Cortex of kidney (tissue), 1 donor: ENCODE measurements around the gene SLPI.

Source experiments
- DNase-seq: peaks from one replicate; lab custom pipeline; 2025; lab: John Stamatoyannopoulos, UW

SLPI gene

DNA sequence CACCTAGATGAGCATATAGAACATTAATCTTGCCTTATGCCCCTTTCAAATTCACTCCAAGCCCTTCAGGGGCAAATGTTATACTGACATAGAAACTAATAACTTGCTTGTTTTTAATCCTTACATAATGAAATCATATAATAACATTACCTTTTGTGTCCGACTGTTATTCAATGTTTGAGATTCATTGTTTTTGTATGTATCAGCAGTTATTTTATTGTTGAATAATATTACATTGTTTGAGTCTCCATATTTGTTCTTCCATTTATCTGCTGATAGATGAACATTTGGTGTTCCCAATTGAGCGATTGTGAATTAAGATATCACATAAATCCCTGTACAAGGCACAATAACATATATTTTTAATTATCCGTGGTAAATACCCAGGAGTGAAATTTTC, 41.5 kb downstream of the SLPI start:
- DNase-seq: no peak

DNA sequence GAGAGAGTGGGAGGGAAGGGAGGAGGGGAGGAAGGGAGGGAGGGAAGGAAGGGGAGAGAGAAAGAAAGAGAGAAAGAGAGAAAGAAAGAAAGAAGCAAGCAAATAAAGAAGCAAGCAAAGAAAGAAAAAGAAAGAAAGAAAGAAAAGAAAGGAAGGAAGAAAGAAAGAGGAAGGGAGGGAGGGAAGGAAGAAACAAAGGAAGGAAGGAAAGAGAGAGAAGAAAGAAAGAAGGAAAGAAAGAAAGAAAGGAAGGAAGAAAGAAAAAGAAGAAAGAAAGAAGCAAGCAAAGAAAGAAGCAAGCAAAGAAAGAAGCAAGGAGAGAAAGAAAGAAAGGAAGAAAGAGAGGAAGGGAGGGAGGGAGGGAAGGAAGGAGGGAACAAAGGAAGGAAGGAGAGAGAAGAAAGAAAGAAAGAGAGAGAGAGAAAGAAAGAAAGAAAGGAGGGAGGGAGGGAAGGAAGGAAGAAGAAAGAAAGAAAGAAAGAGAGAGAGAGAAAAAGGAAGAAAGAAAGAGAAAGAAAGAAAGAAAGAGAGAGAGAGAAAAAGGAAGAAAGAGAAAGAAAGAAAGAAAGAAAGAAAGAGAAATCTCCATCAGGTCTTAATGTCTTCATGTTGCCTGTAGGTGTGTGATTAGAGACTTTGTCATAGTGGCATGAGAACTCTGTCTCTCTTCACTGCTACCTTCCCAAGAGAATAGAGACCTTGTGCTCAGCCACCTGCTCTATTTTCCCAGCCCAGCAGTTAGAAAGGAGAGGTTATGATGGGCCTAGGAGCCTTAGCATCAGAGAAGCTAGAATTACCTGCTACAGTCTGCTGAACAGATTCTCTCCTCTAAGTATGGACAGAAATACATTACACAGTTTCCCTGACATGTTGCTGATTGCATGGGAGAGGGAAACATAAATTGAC, 42.5 kb downstream of the SLPI start:
- no peak for DNase-seq

- DNase-seq: no peak
Measured at GRCh38 chr20:45209924-45210323, 44.4 kb downstream of the SLPI start.

DNA sequence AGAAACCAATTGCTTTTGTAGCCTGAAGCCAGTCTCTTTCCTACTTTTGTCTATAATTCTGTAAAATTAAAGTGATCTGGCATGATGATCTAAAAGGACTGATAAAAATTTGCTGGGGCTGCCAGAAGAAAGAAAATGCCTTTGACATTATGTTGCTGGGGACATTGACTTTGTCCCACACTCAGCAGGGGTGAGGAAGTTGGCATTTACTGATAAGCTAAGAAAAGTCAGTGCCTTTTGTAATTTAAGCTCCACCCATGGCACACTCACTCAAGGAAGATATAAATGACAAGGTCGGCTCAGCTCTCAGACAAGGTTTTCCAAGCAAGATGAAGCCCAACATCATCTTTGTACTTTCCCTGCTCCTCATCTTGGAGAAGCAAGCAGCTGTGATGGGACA, 47.6 kb downstream of the SLPI start, which contains the start of gene SEMG1:
Gene SEMG1, plus strand, starts transcription at position 309 of the 400 bp plus-strand sequence. Its CDS starts 21 bp downstream, at position 330.
- no peak for DNase-seq
